A673 (cell line): ENCODE data around the gene MIS12. TPM values are rescaled to one million over a fixed set of nuclear protein-coding genes. Genes with fewer than 3 reads are reported as not detected.

ENCODE experiments used
- BruUV-seq: library from RNA; stranded (reverse); fragments of 400-500 nt; replicated peaks from 2 replicates; lab custom pipeline; 2021; lab: Mats Ljungman, UMichigan
- CTCF ChIA-PET: fragments of 300-600 bp; sonication (Branson Sonifier 250); formaldehyde crosslinking; loops from one replicate; lab custom pipeline; 2022; ENCODE audit warnings: antibody characterized with exemption; lab: Charles Lee
- POLR2A ChIA-PET: fragments of 300-600 bp; sonication (Branson Sonifier 250); formaldehyde crosslinking; loops from one replicate; lab custom pipeline; 2022; ENCODE audit warnings: antibody characterized with exemption; ENCODE audit not compliant: low non-redundant PET; lab: Charles Lee
- DNase-seq: peaks from one replicate; pipeline ENCODE4 v3.0.0-alpha.2; 2015; ENCODE audit warnings: low spot score
- H3K27ac ChIP-seq: fragments of 200-600 bp; sonication (generic); 2 replicates; pipeline ENCODE4 v1.5.1; 2016; ENCODE audit warnings: mixed run types, low read depth, mild to moderate bottlenecking, mixed read lengths, antibody characterized with exemption, low read length; ENCODE audit not compliant: poor library complexity, severe bottlenecking
- H3K27me3 ChIP-seq: fragments of 200-600 bp; sonication (generic); replicated peaks from 2 replicates; pipeline ENCODE4 v1.6.1; 2017; ENCODE audit warnings: mixed run types, low read depth, mild to moderate bottlenecking, mixed read lengths, antibody characterized with exemption, low read length; ENCODE audit not compliant: insufficient read depth, poor library complexity
- H3K36me3 ChIP-seq: fragments of 200-600 bp; sonication (generic); 2 replicates; pipeline ENCODE4 v1.6.1; 2016; ENCODE audit warnings: mixed run types, mild to moderate bottlenecking, mixed read lengths, antibody characterized with exemption, low read length; ENCODE audit not compliant: insufficient read depth, poor library complexity, severe bottlenecking
- H3K4me1 ChIP-seq: fragments of 200-600 bp; sonication (generic); 2 replicates; pipeline ENCODE4 v1.6.1; 2017; ENCODE audit warnings: mixed run types, mild to moderate bottlenecking, mixed read lengths, antibody characterized with exemption, low read length; ENCODE audit not compliant: insufficient read depth, poor library complexity, severe bottlenecking
- H3K4me3 ChIP-seq: fragments of 200-600 bp; sonication (generic); 2 replicates; pipeline ENCODE4 v1.5.1; 2016; ENCODE audit warnings: low read depth, mixed run types, mild to moderate bottlenecking, mixed read lengths, low read length; ENCODE audit not compliant: poor library complexity, severe bottlenecking
- H3K9me3 ChIP-seq: fragments of 200-600 bp; sonication (generic); 2 replicates; pipeline ENCODE4 v1.6.1; 2016; ENCODE audit warnings: mixed run types, low read depth, mild to moderate bottlenecking, mixed read lengths, antibody characterized with exemption, low read length; ENCODE audit not compliant: poor library complexity, severe bottlenecking
- CTCF ChIP-seq: fragments of 300-800, 200-600 bp; sonication (generic); conservative IDR thresholded peaks from 2 replicates; pipeline ENCODE4 v1.5.1; 2017; ENCODE audit warnings: low read depth, mild to moderate bottlenecking, antibody characterized with exemption, low read length, moderate library complexity, mixed read lengths
- EZH2 ChIP-seq: fragments of 200-600 bp; sonication (generic); IDR thresholded peaks from 2 replicates; pipeline ENCODE4 v1.6.1; 2017; ENCODE audit warnings: borderline replicate concordance, low read depth, mild to moderate bottlenecking, mixed read lengths, antibody characterized with exemption, low read length; ENCODE audit not compliant: poor library complexity, severe bottlenecking
- intact Hi-C: fragments of 100-400 bp; cut with micrococcal nuclease; formaldehyde crosslinking; loops from one replicate; pipeline ENCODE4 v1.10.0; 2022; ENCODE audit not compliant: unreplicated experiment
- total RNA-seq: library from RNA; stranded (reverse); gene quantifications from 2 replicates; pipeline ENCODE4 v1.2.3, GENCODE V29; 2021

MIS12 gene
- total RNA-seq, 1 experiment from 2014 or later: 33.9 TPM

DNA sequence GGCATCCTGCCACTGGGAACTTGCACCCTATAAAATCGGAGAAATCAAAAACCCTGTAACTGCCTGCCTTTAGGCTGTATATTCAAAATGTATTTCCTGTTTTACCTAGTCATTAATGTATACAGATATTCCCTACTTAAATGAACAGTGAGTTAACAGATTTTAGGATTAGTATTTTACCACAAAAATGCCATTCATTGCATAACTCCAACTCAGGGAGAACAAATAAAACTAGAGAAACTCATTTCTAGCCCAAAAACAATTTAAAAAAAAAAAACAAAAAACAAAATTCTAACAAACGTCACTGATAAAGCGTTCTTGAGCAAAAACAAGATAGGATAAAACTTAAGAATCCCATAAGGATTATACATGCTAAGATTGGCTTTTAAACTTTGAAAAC, 13.9 kb upstream of the MIS12 start:
- intact Hi-C loops: no loop called here
- Histone ChIP-seq H3K36me3 (peaks cover 37% of the 10 kb centered on the region), H3K4me1 (no peaks in the 10 kb centered on the region), H3K9me3 (no peaks in the 10 kb centered on the region), H3K27ac (no peak overlapping the region), H3K4me3 (no peak overlapping the region), H3K27me3 (no peaks in the 10 kb centered on the region)
- DNase-seq: no peak
- ChIA-PET CTCF (no interaction called here), POLR2A (no interaction called here)
- TF ChIP-seq EZH2 (no peak), CTCF (no peak)
- no TSS peak for BruUV-seq

GRCh38 chr17:5473906-5474305, 12.5 kb upstream of the MIS12 start:
- no peak for DNase-seq
- TF ChIP-seq EZH2 (no peak), CTCF (no peak)
- peaks cover 51% of the 10 kb centered on the region for H3K36me3 ChIP-seq
- no peaks in the 10 kb centered on the region for H3K27me3 ChIP-seq
- no peak overlapping the region for H3K27ac ChIP-seq
- no peak overlapping the region for H3K4me3 ChIP-seq
- H3K4me1 ChIP-seq: no peaks in the 10 kb centered on the region
- ChIA-PET CTCF (interaction anchor here (0.6 kb wide), 1 partner anchor 12 kb away, joined by 4 read pairs; the partner anchor contains the start of gene MIS12), POLR2A (no interaction called here)
- no peaks in the 10 kb centered on the region for H3K9me3 ChIP-seq
- intact Hi-C loops: no loop called here
- BruUV-seq: no TSS peak

GRCh38 chr17:5478992-5479391, 7.4 kb upstream of the MIS12 start:
- DNase-seq: no peak
- Histone ChIP-seq H3K36me3 (peaks cover 84% of the 10 kb centered on the region), H3K4me1 (no peaks in the 10 kb centered on the region), H3K27me3 (no peaks in the 10 kb centered on the region), H3K4me3 (no peak overlapping the region), H3K9me3 (no peaks in the 10 kb centered on the region), H3K27ac (no peak overlapping the region)
- POLR2A ChIA-PET: no interaction called here
- CTCF ChIA-PET: no interaction called here
- intact Hi-C loops: no loop called here
- no TSS peak for BruUV-seq
- TF ChIP-seq CTCF (no peak), EZH2 (no peak)
